ENCODE data around the gene FES. TPM values are rescaled to one million over a fixed set of nuclear protein-coding genes. Genes with fewer than 3 reads are reported as not detected.

FES gene
- 3.8 TPM for total RNA-seq
- polyA plus RNA-seq = under 1 TPM in 2 of 4 donors, not detected in 2; 0.13 TPM

GRCh38 chr15:90883976-90884718 lies at the start of gene FES:
Gene FES, plus strand, starts transcription at chr15:90884504. Its CDS starts 542 bp downstream, at chr15:90885046.
- H3K27ac Mint-ChIP-seq = no peak within 1 kb of the TSS
- no peak for DNase-seq
- Histone ChIP-seq H3K36me3 (ENCODE audit: control insufficient read depth, insufficient read depth, low read length) (peaks cover 16% of the 10 kb centered on the region), H3K4me1 (ENCODE audit: control insufficient read depth, insufficient read depth, low read length, poor library complexity, severe bottlenecking) (peaks cover 13% of the 10 kb centered on the region), H3K9me3 (ENCODE audit: control insufficient read depth in 2 of 2, low read length in 2 of 2) (no peaks in the 10 kb centered on the region), H3K27ac (ENCODE audit: insufficient read depth, low read length, poor library complexity, severe bottlenecking) (no peak within 1 kb of the TSS), H3K4me3 (ENCODE audit: low read depth, low read length) (no peak within 1 kb of the TSS), H3K27me3 (ENCODE audit: control insufficient read depth, insufficient read depth, low read length) (peaks cover 1% of the 10 kb centered on the region)
- peaks cover 0 to 4% (median 0%) of the 10 kb centered on the region in 7 donors for H3K9me3 Mint-ChIP-seq
- peaks cover 14% of the 10 kb centered on the region for H3K27me3 Mint-ChIP-seq
- no peak for ATAC-seq (ENCODE audit: low read depth in 2 of 2)
- peaks cover 0 to 7% (median 5%) of the 10 kb centered on the region in 4 donors for H3K4me1 Mint-ChIP-seq
- H3K4me3 Mint-ChIP-seq = peak within 1 kb of the TSS in 1 of 4 donors; percentile 12
- H3K36me3 Mint-ChIP-seq = peaks cover 3% of the 10 kb centered on the region

GRCh38 chr15:90834626-90835025 lies 49.7 kb upstream of the FES start:
- Mint-ChIP-seq H3K36me3 (no peaks in the 10 kb centered on the region), H3K27ac (no peak overlapping the region), H3K9me3 (peaks cover 0 to 1% (median 0%) of the 10 kb centered on the region in 7 donors), H3K4me3 (no peak overlapping the region), H3K4me1 (peaks cover 11 to 37% (median 19%) of the 10 kb centered on the region in 4 donors), H3K27me3 (no peaks in the 10 kb centered on the region)
- no peak for ATAC-seq (ENCODE audit: low read depth in 2 of 2)
- no peak for DNase-seq
- no peak overlapping the region for H3K27ac ChIP-seq (ENCODE audit: insufficient read depth, low read length, poor library complexity, severe bottlenecking)
- H3K4me3 ChIP-seq (ENCODE audit: low read depth, low read length) = no peak overlapping the region
- peaks cover 27% of the 10 kb centered on the region for H3K4me1 ChIP-seq (ENCODE audit: control insufficient read depth, insufficient read depth, low read length, poor library complexity, severe bottlenecking)
- no peaks in the 10 kb centered on the region for H3K27me3 ChIP-seq (ENCODE audit: control insufficient read depth, insufficient read depth, low read length)
- H3K9me3 ChIP-seq (ENCODE audit: control insufficient read depth in 2 of 2, low read length in 2 of 2) = no peaks in the 10 kb centered on the region
- no peaks in the 10 kb centered on the region for H3K36me3 ChIP-seq (ENCODE audit: control insufficient read depth, insufficient read depth, low read length)

- no peaks in the 10 kb centered on the region for H3K36me3 Mint-ChIP-seq
- no peak overlapping the region for H3K4me3 Mint-ChIP-seq
- ATAC-seq (ENCODE audit: low read depth in 2 of 2) (no peak), DNase-seq (no peak)
- Histone ChIP-seq H3K9me3 (ENCODE audit: control insufficient read depth in 2 of 2, low read length in 2 of 2) (no peaks in the 10 kb centered on the region), H3K27ac (ENCODE audit: insufficient read depth, low read length, poor library complexity, severe bottlenecking) (no peak overlapping the region), H3K4me3 (ENCODE audit: low read depth, low read length) (no peak overlapping the region), H3K4me1 (ENCODE audit: control insufficient read depth, insufficient read depth, low read length, poor library complexity, severe bottlenecking) (peaks cover 21% of the 10 kb centered on the region), H3K27me3 (ENCODE audit: control insufficient read depth, insufficient read depth, low read length) (no peaks in the 10 kb centered on the region), H3K36me3 (ENCODE audit: control insufficient read depth, insufficient read depth, low read length) (no peaks in the 10 kb centered on the region)
- no peaks in the 10 kb centered on the region for H3K9me3 Mint-ChIP-seq
- peak overlapping the region in 1 of 3 donors; percentile 86 for H3K27ac Mint-ChIP-seq
- peaks cover 0 to 30% (median 13%) of the 10 kb centered on the region in 4 donors for H3K4me1 Mint-ChIP-seq
- no peaks in the 10 kb centered on the region for H3K27me3 Mint-ChIP-seq
Measured at GRCh38 chr15:90836296-90836871, 47.9 kb upstream of the FES start.

GRCh38 chr15:90837094-90837493 lies 47.2 kb upstream of the FES start:
- Mint-ChIP-seq H3K36me3 (no peaks in the 10 kb centered on the region), H3K4me3 (peak overlapping the region in 2 of 4 donors; percentile 2 to 38), H3K27ac (peak overlapping the region in 2 of 3 donors; percentile 71 to 78), H3K9me3 (no peaks in the 10 kb centered on the region), H3K4me1 (peaks cover 0 to 30% (median 13%) of the 10 kb centered on the region in 4 donors), H3K27me3 (no peaks in the 10 kb centered on the region)
- Histone ChIP-seq H3K36me3 (ENCODE audit: control insufficient read depth, insufficient read depth, low read length) (no peaks in the 10 kb centered on the region), H3K27ac (ENCODE audit: insufficient read depth, low read length, poor library complexity, severe bottlenecking) (peak overlapping the region; percentile 5), H3K27me3 (ENCODE audit: control insufficient read depth, insufficient read depth, low read length) (no peaks in the 10 kb centered on the region), H3K9me3 (ENCODE audit: control insufficient read depth in 2 of 2, low read length in 2 of 2) (no peaks in the 10 kb centered on the region), H3K4me3 (ENCODE audit: low read depth, low read length) (no peak overlapping the region), H3K4me1 (ENCODE audit: control insufficient read depth, insufficient read depth, low read length, poor library complexity, severe bottlenecking) (peaks cover 21% of the 10 kb centered on the region)
- DNase-seq = no peak
- no peak for ATAC-seq (ENCODE audit: low read depth in 2 of 2)

GRCh38 chr15:90838139-90838538 lies 46.2 kb upstream of the FES start:
- H3K36me3 Mint-ChIP-seq = no peaks in the 10 kb centered on the region
- no peaks in the 10 kb centered on the region for H3K27me3 ChIP-seq (ENCODE audit: control insufficient read depth, insufficient read depth, low read length)
- H3K27me3 Mint-ChIP-seq = no peaks in the 10 kb centered on the region
- no peaks in the 10 kb centered on the region for H3K9me3 ChIP-seq (ENCODE audit: control insufficient read depth in 2 of 2, low read length in 2 of 2)
- DNase-seq = peak; percentile 68 to 90 (median 77)
- no peaks in the 10 kb centered on the region for H3K9me3 Mint-ChIP-seq
- H3K27ac Mint-ChIP-seq = peak overlapping the region in 2 of 3 donors; percentile 71 to 87
- no peaks in the 10 kb centered on the region for H3K36me3 ChIP-seq (ENCODE audit: control insufficient read depth, insufficient read depth, low read length)
- H3K4me3 ChIP-seq (ENCODE audit: low read depth, low read length) = peak overlapping the region; percentile 2
- peak overlapping the region; percentile 44 for H3K27ac ChIP-seq (ENCODE audit: insufficient read depth, low read length, poor library complexity, severe bottlenecking)
- peak overlapping the region; percentile 50 to 73 (median 69) for H3K4me3 Mint-ChIP-seq
- H3K4me1 ChIP-seq (ENCODE audit: control insufficient read depth, insufficient read depth, low read length, poor library complexity, severe bottlenecking) = peaks cover 21% of the 10 kb centered on the region
- peak; percentile 95 to 97 for ATAC-seq (ENCODE audit: low read depth in 2 of 2)
- H3K4me1 Mint-ChIP-seq = peaks cover 0 to 30% (median 13%) of the 10 kb centered on the region in 4 donors

GRCh38 chr15:90838544-90838943 lies 45.8 kb upstream of the FES start:
- Mint-ChIP-seq H3K27ac (peak overlapping the region in 2 of 3 donors; percentile 71 to 87), H3K9me3 (no peaks in the 10 kb centered on the region), H3K36me3 (no peaks in the 10 kb centered on the region), H3K27me3 (peaks cover 4% of the 10 kb centered on the region), H3K4me1 (peaks cover 0 to 30% (median 13%) of the 10 kb centered on the region in 4 donors), H3K4me3 (peak overlapping the region; percentile 50 to 73 (median 69))
- Histone ChIP-seq H3K9me3 (ENCODE audit: control insufficient read depth in 2 of 2, low read length in 2 of 2) (no peaks in the 10 kb centered on the region), H3K27ac (ENCODE audit: insufficient read depth, low read length, poor library complexity, severe bottlenecking) (peak overlapping the region; percentile 44), H3K4me3 (ENCODE audit: low read depth, low read length) (peak overlapping the region; percentile 2), H3K27me3 (ENCODE audit: control insufficient read depth, insufficient read depth, low read length) (no peaks in the 10 kb centered on the region), H3K4me1 (ENCODE audit: control insufficient read depth, insufficient read depth, low read length, poor library complexity, severe bottlenecking) (peaks cover 21% of the 10 kb centered on the region), H3K36me3 (ENCODE audit: control insufficient read depth, insufficient read depth, low read length) (no peaks in the 10 kb centered on the region)
- DNase-seq (no peak), ATAC-seq (ENCODE audit: low read depth in 2 of 2) (peak in 1 of 2 donors; percentile 8)

GRCh38 chr15:90839187-90840071 lies 44.9 kb upstream of the FES start:
- no peaks in the 10 kb centered on the region for H3K36me3 ChIP-seq (ENCODE audit: control insufficient read depth, insufficient read depth, low read length)
- H3K4me1 ChIP-seq (ENCODE audit: control insufficient read depth, insufficient read depth, low read length, poor library complexity, severe bottlenecking) = peaks cover 21% of the 10 kb centered on the region
- H3K27ac ChIP-seq (ENCODE audit: insufficient read depth, low read length, poor library complexity, severe bottlenecking) = no peak overlapping the region
- peak in 1 of 3 donors; percentile 43 for DNase-seq
- H3K27me3 ChIP-seq (ENCODE audit: control insufficient read depth, insufficient read depth, low read length) = no peaks in the 10 kb centered on the region
- Mint-ChIP-seq H3K4me3 (peak overlapping the region; percentile 7 to 63 (median 28)), H3K36me3 (no peaks in the 10 kb centered on the region), H3K27me3 (peaks cover 4% of the 10 kb centered on the region), H3K9me3 (no peaks in the 10 kb centered on the region), H3K27ac (peak overlapping the region in 2 of 3 donors; percentile 42 to 86), H3K4me1 (peaks cover 0 to 30% (median 13%) of the 10 kb centered on the region in 4 donors)
- no peaks in the 10 kb centered on the region for H3K9me3 ChIP-seq (ENCODE audit: control insufficient read depth in 2 of 2, low read length in 2 of 2)
- no peak for ATAC-seq (ENCODE audit: low read depth in 2 of 2)
- H3K4me3 ChIP-seq (ENCODE audit: low read depth, low read length) = no peak overlapping the region
